Measurements from ENCODE around the gene SFMBT1. TPM values are rescaled to one million over a fixed set of nuclear protein-coding genes. Genes with fewer than 3 reads are reported as not detected.

Gene SFMBT1
- total RNA-seq, 1 experiment from 2014 or later: 1.4 TPM

DNA sequence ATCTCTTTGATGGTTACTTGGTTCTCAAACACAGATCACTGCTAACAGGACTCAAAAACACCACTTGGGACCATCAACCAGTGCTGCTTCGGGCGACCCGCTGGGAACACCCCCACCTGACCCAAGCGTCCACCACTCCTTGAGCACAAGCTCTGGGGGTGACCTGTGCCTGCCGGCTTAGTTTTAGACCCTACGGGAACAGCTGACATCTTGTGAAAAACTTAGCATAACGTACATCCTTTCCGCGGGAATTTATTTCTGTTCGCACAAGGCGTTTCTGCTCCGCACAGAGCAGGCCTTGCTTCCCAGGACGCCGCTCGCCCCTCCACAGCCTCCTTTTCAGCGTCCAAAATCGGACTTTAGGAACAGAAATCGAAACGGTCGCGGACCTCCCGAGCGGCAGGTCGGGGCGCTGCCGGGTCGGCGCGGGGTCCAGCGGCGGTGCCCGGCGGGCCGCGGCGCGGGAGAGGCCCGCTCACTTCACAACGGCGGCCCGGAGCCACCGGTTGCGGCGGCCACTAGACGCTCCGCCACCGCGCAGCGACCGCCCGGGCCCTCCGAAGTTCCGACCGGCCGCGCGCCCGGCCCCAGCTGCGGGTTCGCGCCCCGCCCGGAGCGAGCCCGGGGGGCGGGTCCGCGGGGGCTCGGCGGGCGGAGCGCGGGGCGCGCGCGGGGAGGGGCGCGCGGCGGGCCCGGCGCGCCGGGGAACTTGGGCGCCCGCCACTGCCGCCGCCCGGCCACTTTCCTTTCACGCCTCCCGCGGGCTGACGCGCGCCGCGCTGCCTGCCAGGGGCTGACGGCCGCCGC is 959 bp downstream of the SFMBT1 start:
- CTCF ChIA-PET: no interaction called here
- no peak for TF ChIP-seq EZH2 (IDR thresholded peaks at IDR 0.05; ENCODE audit: borderline replicate concordance, low read depth, low read length, poor library complexity, severe bottlenecking)
- TF ChIP-seq, protein P1, sequence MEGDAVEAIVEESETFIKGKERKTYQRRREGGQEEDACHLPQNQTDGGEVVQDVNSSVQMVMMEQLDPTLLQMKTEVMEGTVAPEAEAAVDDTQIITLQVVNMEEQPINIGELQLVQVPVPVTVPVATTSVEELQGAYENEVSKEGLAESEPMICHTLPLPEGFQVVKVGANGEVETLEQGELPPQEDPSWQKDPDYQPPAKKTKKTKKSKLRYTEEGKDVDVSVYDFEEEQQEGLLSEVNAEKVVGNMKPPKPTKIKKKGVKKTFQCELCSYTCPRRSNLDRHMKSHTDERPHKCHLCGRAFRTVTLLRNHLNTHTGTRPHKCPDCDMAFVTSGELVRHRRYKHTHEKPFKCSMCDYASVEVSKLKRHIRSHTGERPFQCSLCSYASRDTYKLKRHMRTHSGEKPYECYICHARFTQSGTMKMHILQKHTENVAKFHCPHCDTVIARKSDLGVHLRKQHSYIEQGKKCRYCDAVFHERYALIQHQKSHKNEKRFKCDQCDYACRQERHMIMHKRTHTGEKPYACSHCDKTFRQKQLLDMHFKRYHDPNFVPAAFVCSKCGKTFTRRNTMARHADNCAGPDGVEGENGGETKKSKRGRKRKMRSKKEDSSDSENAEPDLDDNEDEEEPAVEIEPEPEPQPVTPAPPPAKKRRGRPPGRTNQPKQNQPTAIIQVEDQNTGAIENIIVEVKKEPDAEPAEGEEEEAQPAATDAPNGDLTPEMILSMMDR (conservative IDR thresholded peaks at IDR 0.05; ENCODE audit: low read depth, low read length): no peak
- DNase-seq (ENCODE audit: low spot score): peak; percentile 33
- no TSS peak for BruUV-seq (replicated peaks)
- H3K9me3 ChIP-seq (ENCODE audit: low read depth, low read length, poor library complexity, severe bottlenecking): no peaks in the 10 kb centered on the region
- no peak overlapping the region for H3K27ac ChIP-seq (ENCODE audit: low read depth, low read length, poor library complexity, severe bottlenecking)
- peak overlapping the region; percentile 39 for H3K4me3 ChIP-seq (ENCODE audit: low read depth, low read length, poor library complexity, severe bottlenecking)
- no peaks in the 10 kb centered on the region for H3K36me3 ChIP-seq (ENCODE audit: insufficient read depth, low read length, poor library complexity, severe bottlenecking)
- H3K27me3 ChIP-seq (replicated peaks; ENCODE audit: insufficient read depth, low read depth, low read length, poor library complexity): peaks cover 16% of the 10 kb centered on the region
- H3K4me1 ChIP-seq (ENCODE audit: insufficient read depth, low read length, poor library complexity, severe bottlenecking): no peaks in the 10 kb centered on the region
- intact Hi-C loops (cut with micrococcal nuclease; ENCODE audit: unreplicated experiment): no loop called here
- POLR2A ChIA-PET (ENCODE audit: low non-redundant PET): no interaction called here

DNA sequence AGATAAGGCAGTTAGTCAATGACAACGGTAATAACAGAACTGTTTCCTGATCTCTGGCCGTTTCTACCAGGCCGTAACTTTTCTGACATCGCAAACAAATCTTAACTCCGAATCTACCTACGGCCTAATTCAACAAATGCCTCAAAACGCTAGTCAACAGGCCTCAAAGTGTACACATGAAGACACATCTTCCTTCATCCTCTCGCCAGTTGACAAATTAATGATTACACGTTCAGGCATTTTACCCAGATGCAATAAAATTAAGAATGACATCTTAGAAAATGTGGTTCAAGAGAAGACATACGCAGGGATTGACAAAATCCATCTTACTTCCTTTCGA is 1.5 kb downstream of the SFMBT1 start:
- H3K9me3 ChIP-seq (ENCODE audit: low read depth, low read length, poor library complexity, severe bottlenecking): no peaks in the 10 kb centered on the region
- H3K27me3 ChIP-seq (replicated peaks; ENCODE audit: insufficient read depth, low read depth, low read length, poor library complexity): peaks cover 16% of the 10 kb centered on the region
- intact Hi-C loops (cut with micrococcal nuclease; ENCODE audit: unreplicated experiment): no loop called here
- ChIA-PET POLR2A (ENCODE audit: low non-redundant PET) (no interaction called here), CTCF (no interaction called here)
- no peaks in the 10 kb centered on the region for H3K36me3 ChIP-seq (ENCODE audit: insufficient read depth, low read length, poor library complexity, severe bottlenecking)
- peak overlapping the region; percentile 39 for H3K4me3 ChIP-seq (ENCODE audit: low read depth, low read length, poor library complexity, severe bottlenecking)
- no peak for TF ChIP-seq EZH2 (IDR thresholded peaks at IDR 0.05; ENCODE audit: borderline replicate concordance, low read depth, low read length, poor library complexity, severe bottlenecking)
- TF ChIP-seq, protein P1 (conservative IDR thresholded peaks at IDR 0.05; ENCODE audit: low read depth, low read length): no peak
- no TSS peak for BruUV-seq (replicated peaks)
- no peaks in the 10 kb centered on the region for H3K4me1 ChIP-seq (ENCODE audit: insufficient read depth, low read length, poor library complexity, severe bottlenecking)
- H3K27ac ChIP-seq (ENCODE audit: low read depth, low read length, poor library complexity, severe bottlenecking): no peak overlapping the region
- no peak for DNase-seq (ENCODE audit: low spot score)

DNA sequence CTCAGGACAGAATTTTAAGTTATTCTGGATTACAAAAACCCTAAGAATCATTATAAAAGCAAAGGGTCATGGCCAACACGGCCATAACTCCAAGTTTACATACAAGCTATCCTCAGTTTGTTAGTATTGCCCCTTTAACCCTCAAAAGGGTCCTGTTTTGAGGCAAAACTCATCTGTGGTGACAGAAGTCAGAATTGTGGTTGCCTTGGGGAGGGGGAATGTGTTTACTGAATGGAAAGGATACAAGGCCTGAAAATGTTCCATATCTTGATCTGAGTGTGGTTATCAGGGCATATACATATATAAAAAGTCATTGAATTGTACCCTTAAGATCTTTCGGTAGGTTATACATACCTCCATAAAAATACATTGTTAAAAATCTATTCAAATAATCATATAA is 2.1 kb downstream of the SFMBT1 start:
- no peak for DNase-seq (ENCODE audit: low spot score)
- no peaks in the 10 kb centered on the region for H3K36me3 ChIP-seq (ENCODE audit: insufficient read depth, low read length, poor library complexity, severe bottlenecking)
- H3K27me3 ChIP-seq (replicated peaks; ENCODE audit: insufficient read depth, low read depth, low read length, poor library complexity): peaks cover 16% of the 10 kb centered on the region
- TF ChIP-seq EZH2 (IDR thresholded peaks at IDR 0.05; ENCODE audit: borderline replicate concordance, low read depth, low read length, poor library complexity, severe bottlenecking): no peak
- TF ChIP-seq, protein P1 (conservative IDR thresholded peaks at IDR 0.05; ENCODE audit: low read depth, low read length): no peak
- intact Hi-C loops (cut with micrococcal nuclease; ENCODE audit: unreplicated experiment): no loop called here
- H3K27ac ChIP-seq (ENCODE audit: low read depth, low read length, poor library complexity, severe bottlenecking): no peak overlapping the region
- H3K4me1 ChIP-seq (ENCODE audit: insufficient read depth, low read length, poor library complexity, severe bottlenecking): no peaks in the 10 kb centered on the region
- CTCF ChIA-PET: interaction anchor here (0.5 kb wide), 1 partner anchor 955 kb away, joined by 4 read pairs; no protein-coding TSS in a partner anchor
- no peak overlapping the region for H3K4me3 ChIP-seq (ENCODE audit: low read depth, low read length, poor library complexity, severe bottlenecking)
- POLR2A ChIA-PET (ENCODE audit: low non-redundant PET): no interaction called here
- BruUV-seq (replicated peaks): TSS peak; percentile 36
- no peaks in the 10 kb centered on the region for H3K9me3 ChIP-seq (ENCODE audit: low read depth, low read length, poor library complexity, severe bottlenecking)
